ENCODE results near the gene COL4A6. TPM values are rescaled to one million over a fixed set of nuclear protein-coding genes. Genes with fewer than 3 reads are reported as not detected.

The COL4A6 gene
- total and polyA plus RNA-seq, 2 of the 4 experiments (the other 2 are of a cell fraction): 0.36 to 0.74 TPM

GRCh38 chrX:108270280-108270679 is 167.9 kb downstream of the COL4A6 start:
- Histone ChIP-seq H2AK5ac (ENCODE audit: low read depth, low read length) (peak overlapping the region; percentile 78), H3K9me3 (ENCODE audit: control insufficient read depth, insufficient read depth, low read length) (no peaks in the 10 kb centered on the region), H2AK9ac (replicated peaks; ENCODE audit: low read depth, low read length, poor library complexity) (no peak overlapping the region), H4K5ac (ENCODE audit: low read depth, low read length) (peak overlapping the region; percentile 99), H4K8ac (ENCODE audit: low read depth in 2 of 2, low read length in 2 of 2) (peak overlapping the region; percentile 27 to 71; a peak in 3 of 4 replicates), H2BK5ac (ENCODE audit: low read depth, low read length, poor library complexity, severe bottlenecking) (no peak overlapping the region), H4K91ac (ENCODE audit: insufficient read depth, low read depth, low read length) (peak overlapping the region; percentile 58), H2BK15ac (ENCODE audit: low read depth, low read length) (no peak overlapping the region; the same call in 2 of the 3 replicates), H3K4me3 (ENCODE audit: insufficient read depth, low read depth, low read length) (no peak overlapping the region), H3K36me3 (ENCODE audit: control insufficient read depth, insufficient read depth, low read length) (no peaks in the 10 kb centered on the region), H3K9me1 (ENCODE audit: insufficient read depth, low read length) (no peaks in the 10 kb centered on the region; the same call in 1 of the 2 replicates), H3K14ac (replicated peaks; ENCODE audit: low read depth, low read length) (peak overlapping the region; percentile 34; the same call in 1 of the 2 replicates), H3K18ac (ENCODE audit: low read depth, low read length) (peak overlapping the region; percentile 98), H3K4me1 (ENCODE audit: control insufficient read depth, insufficient read depth, low read length) (peaks cover 5% of the 10 kb centered on the region), H3K4ac (ENCODE audit: low read depth, low read length) (peak overlapping the region; percentile 92), H3K9ac (ENCODE audit: low read depth, low read length) (no peak overlapping the region), H2BK20ac (ENCODE audit: low read depth, low read length) (peak overlapping the region; percentile 45; the same call in 1 of the 2 replicates), H3K27ac (ENCODE audit: insufficient read depth, low read length) (peak overlapping the region; percentile 98), H3K23ac (ENCODE audit: low read depth, low read length) (no peak overlapping the region), H2AFZ (replicated peaks; ENCODE audit: low read length, poor library complexity) (no peak overlapping the region), H3K56ac (ENCODE audit: extremely low read depth, insufficient read depth, low read length) (no peak overlapping the region), H2BK120ac (ENCODE audit: low read depth, low read length) (peak overlapping the region; percentile 85), H3K4me2 (ENCODE audit: low read depth, low read length) (no peak overlapping the region), H3K27me3 (ENCODE audit: control insufficient read depth, insufficient read depth, low read length) (peaks cover 2% of the 10 kb centered on the region), H4K20me1 (ENCODE audit: insufficient read depth, low read length) (no peaks in the 10 kb centered on the region), H3K79me1 (ENCODE audit: low read depth in 1 of 2, low read length in 2 of 2) (no peaks in the 10 kb centered on the region)
- POLR2A ChIA-PET (ENCODE audit: unreplicated experiment): no interaction called here
- ATAC-seq (ENCODE audit: low read depth): peak; percentile 37
- BruUV-seq (replicated peaks): no TSS peak
- in situ Hi-C loops (cut with MboI; ENCODE audit: low sequenced_read_pairs): no loop called here
- no peak for DNase-seq
- TF ChIP-seq CHD1 (IDR thresholded peaks at IDR 0.05; ENCODE audit: low read depth, low read length): no peak
- TF ChIP-seq RAD21 (IDR thresholded peaks at IDR 0.05; ENCODE audit: low read length): no peak
- TF ChIP-seq RCOR1 (IDR thresholded peaks at IDR 0.05; ENCODE audit: insufficient replicate concordance, low read length): no peak
- TF ChIP-seq USF2 (IDR thresholded peaks at IDR 0.05; ENCODE audit: low read depth, low read length): no peak
- no peak for TF ChIP-seq MAZ (IDR thresholded peaks at IDR 0.05; ENCODE audit: borderline replicate concordance, low read depth, low read length)
- no peak for TF ChIP-seq MXI1 (IDR thresholded peaks at IDR 0.05; ENCODE audit: borderline replicate concordance, low read depth, low read length)
- no peak for TF ChIP-seq NFE2L2 (IDR thresholded peaks at IDR 0.05; ENCODE audit: low read depth, low read length)
- TF ChIP-seq CTCF (conservative IDR thresholded peaks at IDR 0.05; ENCODE audit: low read depth, low read length): no peak
- TF ChIP-seq POLR2A (IDR thresholded peaks at IDR 0.05; ENCODE audit: low read depth, low read length): no peak
- TF ChIP-seq ELK1 (IDR thresholded peaks at IDR 0.05; ENCODE audit: borderline replicate concordance, low read depth, low read length): no peak
- no peak for TF ChIP-seq CEBPB (IDR thresholded peaks at IDR 0.05; ENCODE audit: low read depth, low read length)
- TF ChIP-seq BHLHE40 (IDR thresholded peaks at IDR 0.05; ENCODE audit: low read depth, low read length): no peak
- no peak for TF ChIP-seq SMC3 (IDR thresholded peaks at IDR 0.05; ENCODE audit: low read depth, low read length)
- TF ChIP-seq FOS (IDR thresholded peaks at IDR 0.05; ENCODE audit: low read depth, low read length): no peak
- no peak for TF ChIP-seq RFX5 (IDR thresholded peaks at IDR 0.05; ENCODE audit: low read depth, low read length)
- TF ChIP-seq MAFK (IDR thresholded peaks at IDR 0.05; ENCODE audit: low read depth, low read length): no peak
- no CpG with 5 or more reads among the region's 1 CpG for WGBS, 2 experiments (ENCODE audit: extremely low coverage in 2 of 2, insufficient read length in 1 of 2)
- dilution Hi-C loops (cut with HindIII; ENCODE audit: low sequenced_read_pairs, unreplicated experiment): no loop called here
- CTCF ChIA-PET: no interaction called here
- intact Hi-C loops (cut with micrococcal nuclease): no loop called here
